ENCODE results near the gene SPINT2.
"Not testable (repeated sequence)": the region's sequence is repeated elsewhere in the genome, so short reads cannot be mapped to it uniquely, and the experiment has no call there.

Gene SPINT2

GRCh38 chr19:38239816-38240215 lies 24.6 kb upstream of the SPINT2 start:
- no peak for DNase-seq (ENCODE audit: low spot score)

GRCh38 chr19:38243279-38243673 lies 21.1 kb upstream of the SPINT2 start:
- DNase-seq (ENCODE audit: low spot score): no peak

- no peak for DNase-seq (ENCODE audit: low spot score)
Measured at GRCh38 chr19:38245826-38246498, 18.4 kb upstream of the SPINT2 start.

GRCh38 chr19:38247126-38247525 lies 17.2 kb upstream of the SPINT2 start:
- DNase-seq (ENCODE audit: low spot score): no peak

- no peak for DNase-seq (ENCODE audit: low spot score)
Measured at GRCh38 chr19:38247734-38248268, 16.6 kb upstream of the SPINT2 start.

GRCh38 chr19:38248421-38248820 lies 16.0 kb upstream of the SPINT2 start:
- no peak for DNase-seq (ENCODE audit: low spot score)

- DNase-seq (ENCODE audit: low spot score): no peak
Measured at GRCh38 chr19:38250428-38250820, 13.9 kb upstream of the SPINT2 start.

GRCh38 chr19:38250821-38251563 lies 13.4 kb upstream of the SPINT2 start:
- DNase-seq (ENCODE audit: low spot score): no peak

- no peak for DNase-seq (ENCODE audit: low spot score)
Measured at GRCh38 chr19:38251564-38252051, 12.8 kb upstream of the SPINT2 start.

GRCh38 chr19:38252385-38252784 lies 12.0 kb upstream of the SPINT2 start:
- no peak for DNase-seq (ENCODE audit: low spot score)

GRCh38 chr19:38252941-38253691 lies 11.3 kb upstream of the SPINT2 start:
- DNase-seq (ENCODE audit: low spot score): no peak

- no peak for DNase-seq (ENCODE audit: low spot score)
Measured at GRCh38 chr19:38253788-38254187, 10.6 kb upstream of the SPINT2 start.

GRCh38 chr19:38255383-38256014 lies 8.9 kb upstream of the SPINT2 start:
- DNase-seq (ENCODE audit: low spot score): no peak

- DNase-seq (ENCODE audit: low spot score): not testable (repeated sequence)
Measured at GRCh38 chr19:38261942-38262341, 2.4 kb upstream of the SPINT2 start.

- DNase-seq (ENCODE audit: low spot score): no peak
Measured at GRCh38 chr19:38262585-38263268, 1.6 kb upstream of the SPINT2 start.

- peak; percentile 69 for DNase-seq (ENCODE audit: low spot score)
Measured at GRCh38 chr19:38263689-38264485, 486 bp upstream of the SPINT2 start.

GRCh38 chr19:38265213-38265861 lies 964 bp downstream of the SPINT2 start:
- DNase-seq (ENCODE audit: low spot score): no peak

- DNase-seq (ENCODE audit: low spot score): no peak
Measured at GRCh38 chr19:38265921-38266429, 1.6 kb downstream of the SPINT2 start.

GRCh38 chr19:38266981-38267597 lies 2.7 kb downstream of the SPINT2 start:
- no peak for DNase-seq (ENCODE audit: low spot score)

Data from hematopoietic multipotent progenitor cell treated with erythropoietin and hydrocortisone succinate and interleukin-3 and kit ligand, for 15 days (in vitro differentiated cells).